Stimulated activated naive CD8-positive, alpha-beta T cell treated with anti-CD3 and anti-CD28 coated beads, Interleukin-15, amount 100 ng/mL, for 72 hours (primary cell): ENCODE measurements around the gene LDLRAD3.

Experiments used
- ATAC-seq: fragments of 150-1000 bp; cut with Tn5 transposase; 2 replicates; pipeline ENCODE4 v1.10.0; 2021; ENCODE audit warnings: mild to moderate bottlenecking, moderate library complexity
- DNase-seq, 2 donors: peaks; one replicate each; pipeline ENCODE4 v3.0.0; 2021 to 2022
- H3K27ac Mint-ChIP-seq, 2 donors: one replicate each; pipeline ENCODE4 v1.8.0; 2022; ENCODE audit warnings: mild to moderate bottlenecking in 2 of 2, mixed read lengths in 2 of 2, moderate library complexity in 2 of 2
- H3K27me3 Mint-ChIP-seq: one replicate; pipeline ENCODE4 v1.8.0; 2022; ENCODE audit warnings: mixed read lengths
- H3K4me1 Mint-ChIP-seq: one replicate; pipeline ENCODE4 v1.8.0; 2022; ENCODE audit warnings: mild to moderate bottlenecking, mixed read lengths
- H3K4me3 Mint-ChIP-seq, 2 donors: one replicate each; pipeline ENCODE4 v1.8.0; 2022; ENCODE audit warnings: mild to moderate bottlenecking in 2 of 2, mixed read lengths in 2 of 2, moderate library complexity in 1 of 2
- H3K9me3 Mint-ChIP-seq, 2 donors: one replicate each; pipeline ENCODE4 v1.8.0; 2022; ENCODE audit warnings: mixed read lengths in 2 of 2

LDLRAD3 gene

DNA sequence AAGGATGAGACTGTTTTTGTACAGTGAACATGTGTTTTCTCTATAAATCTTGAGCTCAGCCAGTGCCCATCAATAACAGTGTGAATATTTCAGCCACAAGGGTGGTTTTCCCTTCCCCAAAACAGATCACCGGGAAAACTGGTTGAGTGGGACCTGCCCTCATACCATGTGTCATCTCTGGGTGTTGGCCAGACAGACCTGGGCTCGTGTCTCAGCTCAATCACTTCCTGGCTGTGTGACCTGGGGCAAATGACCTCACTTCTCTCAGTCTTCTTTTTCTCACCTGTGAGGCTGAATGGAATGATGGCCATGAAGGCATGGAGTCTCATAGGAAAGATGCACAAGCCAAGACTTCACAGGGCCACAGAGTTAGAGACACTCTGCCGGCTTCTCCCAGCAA lies 270.6 kb downstream of the LDLRAD3 start:
- no peak for DNase-seq
- no peak for ATAC-seq

DNA sequence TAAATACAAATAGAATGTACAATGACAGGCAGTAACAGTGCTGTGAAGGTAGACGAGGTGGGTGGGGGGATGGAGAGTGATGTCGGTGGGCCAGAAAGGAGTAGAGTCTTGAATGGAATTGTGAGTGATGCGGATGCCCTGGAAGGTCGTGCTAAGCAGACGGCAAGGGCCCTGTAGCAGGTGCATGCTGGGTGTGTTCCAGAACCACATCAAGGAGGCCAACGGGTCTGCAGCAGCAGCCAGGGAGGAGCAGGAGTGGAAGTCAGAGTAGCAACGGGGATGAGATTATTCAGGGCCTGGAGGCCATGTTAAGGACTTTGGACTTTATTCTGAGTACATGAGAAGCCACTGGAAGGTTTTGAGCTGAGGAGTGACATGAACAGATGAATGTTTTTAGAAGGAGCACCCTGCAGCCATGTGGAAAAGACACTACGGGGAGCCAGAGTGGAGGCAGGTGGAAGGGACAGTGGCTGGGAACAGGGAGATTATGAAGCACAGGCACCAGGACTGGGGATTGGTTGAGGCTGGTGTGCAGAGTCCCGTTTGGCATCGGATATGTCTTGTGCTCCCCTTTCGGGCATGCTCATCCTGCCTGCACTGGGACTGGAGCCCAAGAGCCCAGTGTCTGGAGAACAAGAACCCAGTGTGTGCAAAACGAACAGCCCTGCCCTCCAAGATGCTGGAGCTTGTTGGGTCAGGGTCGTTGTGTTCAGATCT lies 271.3 kb downstream of the LDLRAD3 start:
- ATAC-seq (no peak), DNase-seq (no peak)
- H3K27ac Mint-ChIP-seq = peak overlapping the region in 1 of 2 donors; percentile 16
- H3K4me1 Mint-ChIP-seq = no peaks in the 10 kb centered on the region
- H3K4me3 Mint-ChIP-seq = no peak overlapping the region
- H3K27me3 Mint-ChIP-seq = peaks cover 19% of the 10 kb centered on the region
- H3K9me3 Mint-ChIP-seq = peaks cover 5 to 8% of the 10 kb centered on the region in 2 donors

More for the DNA sequence above, 270.6 kb downstream of the LDLRAD3 start:
- peak overlapping the region in 1 of 2 donors; percentile 16 for H3K27ac Mint-ChIP-seq
- peaks cover 0 to 8% of the 10 kb centered on the region in 2 donors for H3K9me3 Mint-ChIP-seq
- H3K4me1 Mint-ChIP-seq = no peaks in the 10 kb centered on the region
- no peak overlapping the region for H3K4me3 Mint-ChIP-seq
- peaks cover 19% of the 10 kb centered on the region for H3K27me3 Mint-ChIP-seq

DNA sequence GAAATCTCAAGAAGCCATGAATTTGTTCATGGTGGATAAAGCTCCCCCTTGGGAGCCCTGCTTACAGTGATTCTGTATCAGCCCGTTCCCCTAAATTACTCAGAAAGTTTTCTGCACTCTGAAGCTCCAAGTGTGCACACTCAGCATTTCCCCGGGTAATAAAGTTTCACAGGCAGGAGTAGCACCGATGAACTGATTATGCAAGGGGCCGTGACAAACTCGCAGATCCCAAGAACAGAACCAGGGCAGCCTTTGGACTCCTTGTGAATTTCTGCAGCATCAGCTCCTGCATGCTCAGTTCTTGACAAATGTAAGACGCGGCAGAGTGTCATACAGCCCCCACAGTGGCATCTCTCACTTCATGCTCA lies 271.8 kb downstream of the LDLRAD3 start:
- Mint-ChIP-seq H3K27ac (no peak overlapping the region), H3K4me1 (no peaks in the 10 kb centered on the region), H3K9me3 (peaks cover 10 to 12% of the 10 kb centered on the region in 2 donors), H3K27me3 (peaks cover 19% of the 10 kb centered on the region), H3K4me3 (no peak overlapping the region)
- ATAC-seq (no peak), DNase-seq (no peak)

DNA sequence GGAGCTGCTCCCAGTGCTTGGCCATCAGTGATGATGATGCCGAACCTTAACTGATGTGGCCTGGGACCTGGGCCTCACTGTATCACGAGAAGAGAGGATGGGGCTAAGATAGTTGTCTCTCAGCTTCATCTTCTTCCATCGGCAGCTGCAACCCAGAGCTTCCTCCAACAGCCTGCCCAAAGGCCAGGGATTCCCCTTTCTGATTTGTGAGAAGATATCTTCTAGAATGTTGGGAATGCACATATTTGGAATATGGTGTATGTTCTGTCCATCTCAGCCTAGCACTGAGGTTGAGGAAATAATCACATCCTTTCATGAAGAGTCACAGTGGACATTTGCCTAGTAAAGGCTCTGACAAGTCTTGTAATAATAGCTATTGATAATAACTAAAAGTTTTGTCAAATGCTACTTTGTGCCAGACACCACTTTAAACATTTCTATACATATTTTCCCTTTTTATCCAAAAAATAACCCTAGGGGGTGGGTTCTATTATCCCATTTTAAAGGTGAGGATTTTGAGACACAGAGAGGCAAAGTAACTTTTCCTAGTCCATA lies 272.3 kb downstream of the LDLRAD3 start:
- Mint-ChIP-seq H3K27ac (no peak overlapping the region), H3K4me3 (no peak overlapping the region), H3K4me1 (no peaks in the 10 kb centered on the region), H3K27me3 (peaks cover 19% of the 10 kb centered on the region), H3K9me3 (peaks cover 12% of the 10 kb centered on the region in 2 donors)
- no peak for ATAC-seq
- DNase-seq = no peak

DNA sequence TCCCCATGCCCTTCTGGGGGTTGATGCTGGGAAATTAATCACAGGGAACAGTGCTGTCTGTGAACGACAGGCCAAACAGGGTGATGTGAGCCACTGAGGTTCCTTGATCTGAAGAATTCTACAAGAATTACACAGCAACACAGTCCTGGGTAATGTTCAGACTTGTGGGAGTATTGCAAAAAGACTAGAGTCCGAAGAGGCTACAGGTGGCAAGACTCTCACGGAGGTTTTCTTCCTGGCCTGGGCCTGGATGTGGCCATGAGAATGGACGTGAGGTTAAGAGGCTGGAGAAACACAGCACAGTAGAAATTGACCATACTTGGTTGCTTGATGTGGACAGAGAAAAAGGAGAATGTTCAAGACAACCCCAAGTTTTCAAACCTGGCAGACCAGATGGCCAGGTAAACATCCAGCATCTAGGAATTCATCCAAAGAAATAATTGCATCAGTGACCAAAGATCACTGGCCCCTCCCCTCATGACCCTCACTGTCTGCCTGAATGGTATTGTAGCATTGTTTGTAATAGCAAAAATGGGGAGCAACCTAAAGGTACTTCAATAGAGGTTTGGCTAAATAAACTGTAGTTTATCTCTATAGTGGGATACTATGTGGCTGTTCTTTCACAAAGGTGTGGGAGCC lies 274.5 kb downstream of the LDLRAD3 start:
- Mint-ChIP-seq H3K9me3 (peaks cover 12% of the 10 kb centered on the region in 2 donors), H3K27me3 (peaks cover 19% of the 10 kb centered on the region), H3K4me1 (no peaks in the 10 kb centered on the region), H3K4me3 (no peak overlapping the region), H3K27ac (no peak overlapping the region)
- DNase-seq (no peak), ATAC-seq (no peak)

DNA sequence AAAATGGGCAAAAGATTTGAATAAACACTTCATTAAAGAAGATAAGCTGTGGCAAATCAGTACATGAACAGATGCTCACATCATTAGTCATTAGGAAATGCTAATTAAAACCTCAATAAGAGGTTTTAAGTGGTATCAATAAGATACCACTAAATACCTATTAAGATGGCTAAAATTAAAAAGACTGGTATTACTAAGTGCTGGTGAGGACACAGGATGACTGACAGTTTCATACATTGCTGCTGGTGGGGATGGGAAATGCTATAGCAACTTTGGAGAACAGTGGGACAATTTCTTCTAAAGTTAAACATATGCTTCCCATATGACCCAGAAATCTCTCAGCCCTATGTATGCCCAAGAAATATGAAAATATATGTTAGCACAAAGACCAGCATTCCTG lies 276.1 kb downstream of the LDLRAD3 start:
- no peak for ATAC-seq
- Mint-ChIP-seq H3K4me1 (no peaks in the 10 kb centered on the region), H3K9me3 (peaks cover 12% of the 10 kb centered on the region in 2 donors), H3K27ac (no peak overlapping the region), H3K27me3 (peaks cover 11% of the 10 kb centered on the region), H3K4me3 (no peak overlapping the region)
- DNase-seq = no peak

DNA sequence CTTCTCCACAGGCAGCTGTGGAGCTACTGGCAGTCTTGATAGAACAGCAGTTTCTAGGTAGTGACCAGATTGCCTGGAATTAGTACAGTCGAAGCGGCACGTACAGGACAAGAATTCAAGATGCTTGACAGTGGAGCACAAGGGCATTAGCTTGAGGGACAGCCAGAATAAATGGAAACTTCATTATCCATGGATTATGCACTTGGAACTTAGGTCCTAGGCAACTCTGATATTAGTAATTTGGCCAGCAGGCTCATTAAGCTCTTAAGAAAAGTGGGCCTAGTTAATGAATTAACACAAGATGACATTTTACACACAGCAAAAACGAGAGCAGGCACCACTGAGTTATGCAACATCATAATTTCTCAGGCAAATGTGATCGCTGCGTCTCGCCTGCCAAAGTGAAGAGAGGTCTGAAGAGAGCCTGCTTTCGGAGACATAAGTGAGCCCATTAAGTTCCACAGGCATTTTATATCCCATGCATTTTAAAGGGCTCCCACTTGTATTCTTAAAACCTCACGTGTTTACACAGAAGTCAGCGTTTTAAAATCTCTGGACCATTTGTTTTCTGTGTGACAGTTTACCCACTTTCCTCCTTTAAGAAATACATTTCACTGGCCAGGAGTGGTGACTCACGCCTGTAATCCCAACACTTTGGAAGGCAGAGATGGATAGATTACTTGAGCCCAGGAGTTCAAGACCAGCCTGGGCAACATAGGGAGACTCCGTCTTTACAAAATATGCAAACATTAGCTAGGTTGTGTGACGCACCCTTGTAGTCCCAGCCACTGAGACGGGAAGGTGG lies 279.2 kb downstream of the LDLRAD3 start:
- no peak for DNase-seq
- H3K27me3 Mint-ChIP-seq = no peaks in the 10 kb centered on the region
- H3K9me3 Mint-ChIP-seq = peaks cover 6 to 12% of the 10 kb centered on the region in 2 donors
- no peak for ATAC-seq
- no peak overlapping the region for H3K4me3 Mint-ChIP-seq
- no peak overlapping the region for H3K27ac Mint-ChIP-seq
- no peaks in the 10 kb centered on the region for H3K4me1 Mint-ChIP-seq

DNA sequence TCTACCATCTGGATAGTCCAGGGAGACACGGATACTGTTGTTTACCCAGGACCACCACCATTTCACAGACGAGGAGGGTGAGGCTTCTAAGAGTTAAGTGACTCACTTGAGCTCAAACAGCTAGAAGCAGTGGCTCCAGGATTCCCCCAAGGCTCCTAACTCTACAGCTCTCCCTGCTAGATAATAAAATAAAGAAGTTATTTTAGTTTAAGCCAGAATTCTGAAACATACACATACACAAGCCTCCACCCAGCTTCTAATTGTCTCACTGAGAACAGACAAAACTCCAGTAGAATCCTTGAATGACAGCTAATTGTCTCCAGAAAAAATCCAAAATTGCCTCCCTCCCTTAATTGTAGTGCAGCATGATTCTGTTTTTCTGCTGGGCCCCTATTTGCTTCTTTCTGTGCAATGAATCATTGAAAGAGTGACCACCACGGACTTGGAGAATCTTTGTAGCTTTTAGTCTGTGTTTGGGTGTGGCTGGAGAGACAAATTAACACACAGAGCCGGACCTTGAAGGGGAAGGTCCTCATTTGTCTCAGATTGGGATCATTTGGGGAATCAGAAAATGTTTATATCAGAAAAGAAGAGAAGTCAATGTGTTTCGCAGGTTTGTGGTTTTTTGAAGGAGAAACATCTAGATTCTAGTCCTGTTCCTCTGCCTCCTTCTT lies 280.5 kb downstream of the LDLRAD3 start:
- DNase-seq (no peak), ATAC-seq (no peak)
- peaks cover 4 to 12% of the 10 kb centered on the region in 2 donors for H3K9me3 Mint-ChIP-seq
- peaks cover 6% of the 10 kb centered on the region for H3K27me3 Mint-ChIP-seq
- H3K4me3 Mint-ChIP-seq = no peak overlapping the region
- H3K27ac Mint-ChIP-seq = no peak overlapping the region
- no peaks in the 10 kb centered on the region for H3K4me1 Mint-ChIP-seq

DNA sequence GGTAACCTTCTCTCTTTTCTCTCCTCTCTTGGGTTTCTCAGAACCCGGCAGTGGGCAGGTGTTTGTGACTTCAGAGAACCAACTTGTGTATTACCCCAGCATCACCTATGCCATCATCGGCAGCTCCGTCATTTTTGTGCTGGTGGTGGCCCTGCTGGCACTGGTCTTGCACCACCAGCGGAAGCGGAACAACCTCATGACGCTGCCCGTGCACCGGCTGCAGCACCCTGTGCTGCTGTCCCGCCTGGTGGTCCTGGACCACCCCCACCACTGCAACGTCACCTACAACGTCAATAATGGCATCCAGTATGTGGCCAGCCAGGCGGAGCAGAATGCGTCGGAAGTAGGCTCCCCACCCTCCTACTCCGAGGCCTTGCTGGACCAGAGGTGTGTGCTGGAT lies 283.2 kb downstream of the LDLRAD3 start:
- DNase-seq = no peak
- Mint-ChIP-seq H3K9me3 (no peaks in the 10 kb centered on the region), H3K4me1 (no peaks in the 10 kb centered on the region), H3K4me3 (no peak overlapping the region), H3K27me3 (peaks cover 14% of the 10 kb centered on the region), H3K27ac (no peak overlapping the region)
- ATAC-seq = no peak

DNA sequence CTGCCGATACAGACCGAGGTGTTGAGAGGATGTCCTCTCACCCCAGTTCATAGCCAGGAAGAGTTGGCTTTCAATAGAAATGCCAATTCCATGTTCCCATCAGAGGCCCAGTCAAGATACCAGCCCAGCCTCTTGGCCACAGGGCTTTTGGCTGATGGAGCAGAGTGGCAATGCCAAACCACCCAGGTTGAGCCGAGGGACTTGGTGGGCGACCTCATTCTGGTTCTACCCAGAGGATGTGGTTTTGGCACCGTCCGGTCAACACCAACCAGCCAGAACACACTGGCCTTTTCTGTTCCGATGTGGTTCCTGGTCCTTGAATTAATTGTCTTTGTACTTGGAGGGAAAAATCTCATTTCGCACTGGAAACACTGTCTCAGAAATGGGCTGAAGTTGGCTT lies 284.8 kb downstream of the LDLRAD3 start:
- ATAC-seq (no peak), DNase-seq (no peak)
- H3K9me3 Mint-ChIP-seq = no peaks in the 10 kb centered on the region
- peaks cover 14% of the 10 kb centered on the region for H3K27me3 Mint-ChIP-seq
- H3K27ac Mint-ChIP-seq = no peak overlapping the region
- no peak overlapping the region for H3K4me3 Mint-ChIP-seq
- no peaks in the 10 kb centered on the region for H3K4me1 Mint-ChIP-seq

DNA sequence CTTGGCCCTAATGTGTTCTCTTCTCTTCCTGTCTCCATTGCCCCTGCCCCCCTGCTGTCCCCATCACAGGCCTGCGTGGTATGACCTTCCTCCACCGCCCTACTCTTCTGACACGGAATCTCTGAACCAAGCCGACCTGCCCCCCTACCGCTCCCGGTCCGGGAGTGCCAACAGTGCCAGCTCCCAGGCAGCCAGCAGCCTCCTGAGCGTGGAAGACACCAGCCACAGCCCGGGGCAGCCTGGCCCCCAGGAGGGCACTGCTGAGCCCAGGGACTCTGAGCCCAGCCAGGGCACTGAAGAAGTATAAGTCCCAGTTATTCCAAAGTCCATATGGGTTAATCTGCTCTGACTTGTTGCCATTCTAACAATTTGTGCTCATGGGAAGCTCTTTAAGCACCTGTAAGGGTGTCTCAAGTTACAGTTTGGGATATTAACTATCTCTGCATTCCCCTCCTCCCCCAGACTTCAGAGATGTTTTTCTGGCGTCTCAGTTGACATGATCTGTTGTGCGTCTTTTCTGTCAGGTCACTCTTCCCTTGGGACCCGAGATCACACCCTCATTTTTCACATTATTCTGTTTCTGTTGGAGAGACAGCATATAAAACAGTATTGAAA lies 285.3 kb downstream of the LDLRAD3 start:
- Mint-ChIP-seq H3K4me1 (no peaks in the 10 kb centered on the region), H3K27ac (no peak overlapping the region), H3K4me3 (no peak overlapping the region), H3K27me3 (peaks cover 14% of the 10 kb centered on the region), H3K9me3 (no peaks in the 10 kb centered on the region)
- no peak for DNase-seq
- no peak for ATAC-seq

DNA sequence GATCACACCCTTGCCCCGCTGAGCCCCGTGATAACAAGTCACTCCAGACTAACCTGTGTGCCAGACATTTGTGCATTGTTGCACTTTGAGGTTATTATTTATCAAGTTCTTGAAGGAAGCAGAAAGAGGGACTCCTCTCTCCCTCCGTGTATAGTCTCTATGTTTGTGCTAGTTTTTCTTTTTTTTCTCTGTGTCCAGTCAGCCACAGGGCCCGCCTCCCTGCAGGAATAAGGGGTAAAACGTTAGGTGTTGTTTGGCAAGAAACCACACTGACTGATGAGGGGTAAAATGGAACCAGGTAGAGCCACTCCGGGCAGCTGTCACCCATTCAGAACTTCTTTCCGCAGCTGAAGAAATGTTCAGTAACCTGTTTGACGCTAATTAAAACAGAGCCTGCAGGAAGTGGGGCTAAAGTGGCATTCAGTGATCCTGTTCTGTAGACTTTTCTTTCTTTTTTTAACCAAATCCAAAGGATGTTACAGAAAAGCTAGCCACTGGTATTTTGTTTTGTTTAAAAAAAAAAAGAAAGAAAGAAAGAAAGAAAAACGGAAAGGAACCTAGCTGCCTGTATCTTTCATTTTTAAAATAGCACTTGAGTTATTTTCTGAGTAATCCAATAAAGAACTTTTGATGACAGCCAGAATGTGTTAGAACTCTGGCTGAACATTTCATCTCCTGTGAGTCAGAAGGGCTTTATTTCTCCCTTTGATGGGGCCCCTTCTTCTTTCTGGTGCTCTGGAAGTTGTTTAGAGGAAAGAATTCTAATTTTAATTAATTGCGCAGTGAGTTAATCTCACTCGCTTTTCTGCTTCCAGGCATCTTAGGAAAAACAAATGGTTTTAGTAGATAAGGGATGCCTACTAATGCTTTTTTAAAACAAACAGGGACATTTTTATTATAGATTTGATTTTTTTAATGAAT lies 287.2 kb downstream of the LDLRAD3 start:
- ATAC-seq (no peak), DNase-seq (no peak)
- Mint-ChIP-seq H3K27ac (no peak overlapping the region), H3K4me1 (no peaks in the 10 kb centered on the region), H3K9me3 (no peaks in the 10 kb centered on the region), H3K4me3 (no peak overlapping the region), H3K27me3 (peaks cover 18% of the 10 kb centered on the region)

DNA sequence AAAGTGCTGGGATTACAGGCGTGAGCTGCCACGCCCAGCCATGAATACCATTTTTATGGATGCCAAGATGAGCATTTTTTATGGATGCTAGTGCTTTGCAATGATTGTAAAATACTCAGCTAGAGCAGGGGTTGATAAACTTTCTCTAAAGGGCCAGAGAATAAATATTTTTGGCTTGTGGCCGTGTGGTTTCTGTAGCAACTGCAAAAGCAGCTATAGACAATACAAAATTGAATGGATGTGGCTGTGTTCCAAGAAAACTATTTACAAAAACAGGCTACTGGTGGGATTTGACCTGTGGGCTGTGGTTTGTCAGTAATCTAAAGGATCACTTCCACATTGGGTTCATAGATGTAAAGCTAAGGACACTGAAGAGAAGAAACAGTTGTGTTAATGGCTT lies 289.3 kb downstream of the LDLRAD3 start:
- ATAC-seq = no peak

DNA sequence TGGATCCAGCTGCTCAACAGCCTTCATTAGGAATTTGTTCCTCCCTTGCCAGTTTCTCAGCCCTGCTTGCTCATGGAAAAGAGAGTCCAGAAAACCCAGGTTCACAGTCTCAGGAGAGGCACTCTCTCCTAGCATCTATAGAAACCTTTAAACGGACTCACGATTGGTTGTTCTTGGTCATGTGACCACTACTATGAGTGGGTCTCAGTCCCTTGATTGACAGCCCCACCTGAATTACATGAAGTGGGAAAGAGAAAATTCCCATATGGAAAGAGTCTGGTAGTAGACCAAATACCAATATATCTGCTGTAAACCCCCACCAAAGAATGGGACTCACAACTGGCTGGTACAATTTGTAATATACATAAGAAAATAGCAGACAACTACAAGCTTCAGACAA lies 291.0 kb downstream of the LDLRAD3 start:
- no peak overlapping the region for H3K27ac Mint-ChIP-seq
- peaks cover 26% of the 10 kb centered on the region for H3K27me3 Mint-ChIP-seq
- ATAC-seq = no peak
- no peak overlapping the region for H3K4me3 Mint-ChIP-seq
- H3K9me3 Mint-ChIP-seq = no peaks in the 10 kb centered on the region
- DNase-seq = no peak
- H3K4me1 Mint-ChIP-seq = no peaks in the 10 kb centered on the region

More for the DNA sequence above, 289.3 kb downstream of the LDLRAD3 start:
- Mint-ChIP-seq H3K4me1 (no peaks in the 10 kb centered on the region), H3K9me3 (no peaks in the 10 kb centered on the region), H3K4me3 (no peak overlapping the region), H3K27ac (no peak overlapping the region), H3K27me3 (peaks cover 33% of the 10 kb centered on the region)
- no peak for DNase-seq
